Activated T-helper 1 cell treated with Interleukin-2 at 50 U/mL for 16 hours (primary cell): Measurements from ENCODE around the gene FAP.

ENCODE experiments used
- DNase-seq: peaks from one replicate; pipeline ENCODE4 v3.0.0-alpha.2; 2020; ENCODE audit warnings: low read depth

Gene FAP

DNA sequence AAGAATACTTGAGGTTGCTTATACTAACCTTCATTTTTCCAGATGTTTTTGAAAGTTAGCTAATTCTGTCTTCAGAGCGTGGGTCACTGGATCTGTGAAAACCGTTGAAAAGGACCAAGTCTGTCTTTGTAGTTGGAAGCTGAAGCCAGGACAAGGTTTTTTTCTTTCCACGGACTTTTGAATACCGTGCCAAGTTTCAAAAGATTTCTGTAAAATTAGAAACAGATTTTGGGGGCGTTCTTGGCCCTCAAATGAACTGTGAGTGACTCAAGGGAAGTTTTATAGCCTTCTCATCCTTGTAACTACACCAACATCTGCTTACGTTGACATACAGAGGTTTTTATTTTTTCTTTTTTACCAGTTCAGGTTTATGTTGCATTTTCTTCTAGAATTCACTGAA, at the start of gene FAP:
TSS of gene FAP (minus strand) at position 152 of the 400 bp plus-strand sequence. CDS start at position 34, 118 bp downstream.
- no peak for DNase-seq

- DNase-seq, result no peak
Measured at GRCh38 chr2:162291748-162292147, 48.5 kb upstream of the FAP start.

DNA sequence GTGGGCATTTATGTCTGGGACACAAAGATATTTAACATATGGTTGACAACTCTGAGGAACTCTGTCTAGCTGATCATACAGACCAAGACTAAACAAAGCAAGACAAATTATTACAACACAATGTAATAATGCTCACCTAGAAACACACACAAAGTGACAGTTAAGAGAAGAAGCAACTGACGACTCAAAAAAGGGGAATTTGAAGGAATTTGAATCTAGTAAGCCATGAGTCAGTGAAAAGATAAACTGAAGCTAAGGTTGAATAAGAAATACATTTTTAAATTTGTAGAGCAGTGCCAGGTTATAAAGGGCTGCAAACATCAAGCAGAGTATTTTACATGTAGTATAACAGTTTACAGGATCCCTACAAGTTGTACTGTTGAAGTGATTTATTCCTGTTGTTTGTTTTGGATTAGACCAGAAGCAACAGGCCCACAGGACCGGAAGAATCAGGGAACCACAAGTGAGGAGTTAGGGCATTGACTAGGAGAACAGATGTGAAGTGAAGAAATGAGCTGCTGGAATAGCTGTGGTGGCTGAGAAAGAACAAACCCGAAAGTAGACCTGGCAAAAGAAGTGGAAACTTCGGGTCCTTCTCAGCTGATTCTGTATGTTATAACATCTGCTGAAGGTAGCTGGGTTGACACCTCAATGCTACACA, 39.6 kb upstream of the FAP start:
- DNase-seq, result no peak

- DNase-seq, result no peak
Measured at GRCh38 chr2:162280654-162281053, 37.4 kb upstream of the FAP start.

DNA sequence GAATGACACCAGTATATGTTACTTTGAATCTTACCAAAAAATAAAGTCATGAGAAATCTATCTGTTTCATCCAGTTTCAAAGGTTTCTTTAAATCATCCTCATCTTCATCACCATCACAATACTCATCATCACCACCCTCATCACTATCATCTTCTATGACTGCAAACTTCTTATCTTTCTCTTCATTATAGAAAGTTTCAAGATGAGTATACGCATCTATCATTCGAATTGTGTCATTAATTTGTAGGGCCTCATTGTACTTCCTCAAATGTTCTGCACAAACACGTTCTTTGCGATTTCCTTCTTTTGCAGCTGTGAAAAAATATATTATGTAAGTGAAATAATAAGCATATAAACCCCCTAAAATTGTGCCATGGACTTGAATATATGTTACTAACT, 34.1 kb upstream of the FAP start:
- no peak for DNase-seq

- DNase-seq, result no peak
Measured at GRCh38 chr2:162267996-162268395, 24.8 kb upstream of the FAP start.

DNA sequence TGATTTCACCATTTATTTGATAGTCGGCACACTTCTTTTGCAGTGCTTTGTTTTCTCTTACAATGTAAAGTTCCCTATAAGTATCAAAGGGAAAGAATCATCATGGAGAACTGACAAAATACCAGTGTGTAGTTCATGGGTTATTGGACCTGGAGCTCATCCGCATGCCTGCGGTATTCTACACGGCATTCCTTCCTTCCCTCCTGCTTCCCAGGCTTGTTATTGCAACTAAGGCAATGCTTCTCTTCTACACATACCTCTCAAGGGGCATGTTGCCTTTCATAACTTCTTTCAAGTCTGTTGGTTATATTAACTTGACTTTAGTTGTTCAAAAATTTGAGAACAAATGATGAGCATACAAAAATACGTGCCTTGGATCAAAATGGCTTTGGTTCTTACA, 24.3 kb upstream of the FAP start:
- DNase-seq, result no peak

- DNase-seq, result no peak
Measured at GRCh38 chr2:162266460-162266760, 23.2 kb upstream of the FAP start.

DNA sequence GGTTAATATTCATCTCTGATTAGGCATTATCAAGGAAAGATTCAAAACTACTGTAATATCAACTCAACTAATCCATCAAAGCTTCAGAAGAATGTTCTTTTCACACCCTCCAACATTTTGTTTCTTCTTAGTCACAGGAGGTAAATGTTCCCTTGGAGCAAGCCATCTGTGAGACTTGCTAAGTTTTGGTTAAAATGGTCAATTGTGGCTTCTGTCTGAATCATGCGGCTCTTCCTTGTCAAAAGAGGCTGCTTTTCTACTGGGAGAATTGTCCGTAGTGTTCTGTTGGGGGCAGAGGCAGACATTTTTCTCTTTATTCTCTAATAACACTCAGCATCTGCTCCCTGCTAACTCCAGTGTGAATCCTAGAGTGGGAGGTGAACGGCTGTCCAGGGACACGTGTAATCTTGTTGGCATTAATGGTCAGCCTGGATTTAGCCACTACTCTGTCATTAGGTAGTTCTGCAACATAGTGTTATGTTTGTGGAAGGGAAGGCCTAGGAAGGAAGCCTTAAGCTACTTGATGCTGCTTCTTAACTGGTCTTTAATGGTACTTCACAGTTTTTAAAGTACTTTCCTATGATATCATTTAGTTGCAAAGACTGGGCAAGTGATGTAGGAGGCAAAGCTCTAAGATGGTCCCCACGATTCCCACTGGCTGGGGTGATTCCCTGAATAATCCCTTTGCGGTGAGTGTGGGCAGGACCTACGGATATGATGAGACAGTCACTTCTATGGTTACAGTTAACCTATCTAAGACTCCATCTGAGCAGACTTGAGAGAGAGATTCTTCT, 22.6 kb upstream of the FAP start:
- no peak for DNase-seq

GRCh38 chr2:162261032-162261945, 18.0 kb upstream of the FAP start:
- DNase-seq, result no peak

- no peak for DNase-seq
Measured at GRCh38 chr2:162258686-162259085, 15.4 kb upstream of the FAP start.

GRCh38 chr2:162258169-162258568, 14.9 kb upstream of the FAP start:
- no peak for DNase-seq

GRCh38 chr2:162257425-162257824, 14.2 kb upstream of the FAP start:
- DNase-seq, result no peak

DNA sequence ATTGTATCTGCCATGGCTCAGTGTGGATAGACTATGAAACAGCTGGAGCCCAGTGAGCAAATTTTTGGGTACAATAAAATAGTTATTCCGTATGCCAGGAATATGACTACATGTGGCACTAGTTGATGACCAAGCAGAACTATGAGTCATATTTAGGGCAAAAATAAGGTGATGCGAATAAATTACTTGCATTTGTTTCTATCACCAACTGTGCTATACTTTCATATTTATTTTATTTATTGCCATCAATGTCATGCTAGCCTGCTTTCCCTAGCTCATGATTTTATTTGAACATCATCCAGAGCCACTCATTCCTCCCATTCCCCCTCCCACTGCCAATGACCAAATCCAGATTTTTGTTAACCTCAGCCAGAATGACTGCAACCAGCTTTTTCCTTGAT, 13.3 kb upstream of the FAP start:
- no peak for DNase-seq

DNA sequence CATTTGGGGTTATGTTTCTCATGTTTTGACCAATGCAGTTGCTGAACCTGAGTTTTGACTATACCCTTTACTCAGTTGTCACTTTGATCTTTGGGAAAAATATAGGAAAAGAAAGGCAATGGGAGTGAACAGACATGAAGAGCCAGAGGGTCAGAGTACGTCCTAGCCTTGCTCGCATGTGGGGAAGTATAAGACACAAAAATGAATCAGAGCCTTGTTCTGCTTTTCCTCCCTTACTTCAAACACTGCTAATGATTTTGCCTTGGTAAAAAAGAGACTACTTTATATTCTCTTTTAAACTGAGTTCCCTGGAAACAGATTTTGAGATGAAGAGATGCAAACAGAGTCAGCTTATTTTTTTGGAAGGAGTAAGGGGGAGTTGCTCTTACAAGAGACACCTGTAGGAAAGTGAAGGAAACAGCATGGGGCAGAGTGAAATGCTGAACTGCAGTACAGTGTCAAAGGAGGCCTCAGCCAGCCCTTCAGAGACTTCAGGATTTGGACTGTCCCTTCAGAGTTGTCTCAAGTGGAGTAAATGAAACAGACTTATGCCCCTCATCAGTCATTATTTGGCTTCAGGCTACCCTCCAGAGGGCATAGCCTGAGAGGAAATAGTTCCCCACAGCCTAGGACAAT, 11.1 kb upstream of the FAP start:
- no peak for DNase-seq

DNA sequence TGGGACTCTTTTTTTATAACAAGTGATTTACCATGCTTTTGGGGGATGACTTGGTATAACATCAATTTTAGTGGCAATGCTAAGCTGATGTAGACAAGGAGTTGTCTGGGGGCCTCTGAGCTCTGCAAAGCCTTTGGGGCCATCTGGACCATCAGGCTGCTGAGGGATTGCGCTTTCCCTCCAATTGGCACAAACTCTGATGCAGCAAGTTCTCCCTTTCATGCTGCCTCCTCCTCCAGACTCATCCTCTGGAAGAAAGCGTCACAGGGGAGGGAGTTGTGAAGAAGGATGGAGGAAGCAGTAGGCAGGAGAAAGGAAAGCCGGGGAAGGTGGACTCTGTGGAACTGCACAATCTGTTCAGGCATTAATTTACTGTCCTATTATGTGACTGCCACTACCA, 10.2 kb upstream of the FAP start:
- DNase-seq, result no peak

GRCh38 chr2:162252153-162252552, 8.9 kb upstream of the FAP start:
- no peak for DNase-seq

- DNase-seq, result no peak
Measured at GRCh38 chr2:162245781-162246180, 2.5 kb upstream of the FAP start.

DNA sequence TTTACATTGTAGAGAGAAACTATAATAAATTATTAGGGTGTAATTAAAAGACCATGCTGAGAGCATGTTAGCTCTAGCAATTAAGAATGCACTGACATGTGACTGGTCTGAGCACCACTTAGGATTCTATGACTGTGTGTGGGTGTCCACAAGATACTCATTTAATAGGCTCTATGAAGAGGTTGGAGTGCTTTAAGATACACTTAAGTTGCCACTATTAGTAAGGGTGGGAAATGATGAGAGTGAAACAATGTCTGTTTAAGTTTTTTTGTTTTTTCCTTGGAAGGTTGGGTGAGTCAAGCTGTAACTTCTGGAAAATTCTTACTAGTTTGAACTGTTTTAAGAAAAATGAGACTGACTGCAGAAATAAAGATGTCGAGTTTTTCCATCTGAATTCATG, 1.8 kb upstream of the FAP start:
- no peak for DNase-seq

- no peak for DNase-seq
Measured at GRCh38 chr2:162244541-162245031, 1.3 kb upstream of the FAP start.

- DNase-seq, result no peak
Measured at GRCh38 chr2:162243715-162244114, 470 bp upstream of the FAP start.

GRCh38 chr2:162242586-162243280, 512 bp downstream of the FAP start:
- no peak for DNase-seq
